ENCODE results near the gene CPTP.

DNA sequence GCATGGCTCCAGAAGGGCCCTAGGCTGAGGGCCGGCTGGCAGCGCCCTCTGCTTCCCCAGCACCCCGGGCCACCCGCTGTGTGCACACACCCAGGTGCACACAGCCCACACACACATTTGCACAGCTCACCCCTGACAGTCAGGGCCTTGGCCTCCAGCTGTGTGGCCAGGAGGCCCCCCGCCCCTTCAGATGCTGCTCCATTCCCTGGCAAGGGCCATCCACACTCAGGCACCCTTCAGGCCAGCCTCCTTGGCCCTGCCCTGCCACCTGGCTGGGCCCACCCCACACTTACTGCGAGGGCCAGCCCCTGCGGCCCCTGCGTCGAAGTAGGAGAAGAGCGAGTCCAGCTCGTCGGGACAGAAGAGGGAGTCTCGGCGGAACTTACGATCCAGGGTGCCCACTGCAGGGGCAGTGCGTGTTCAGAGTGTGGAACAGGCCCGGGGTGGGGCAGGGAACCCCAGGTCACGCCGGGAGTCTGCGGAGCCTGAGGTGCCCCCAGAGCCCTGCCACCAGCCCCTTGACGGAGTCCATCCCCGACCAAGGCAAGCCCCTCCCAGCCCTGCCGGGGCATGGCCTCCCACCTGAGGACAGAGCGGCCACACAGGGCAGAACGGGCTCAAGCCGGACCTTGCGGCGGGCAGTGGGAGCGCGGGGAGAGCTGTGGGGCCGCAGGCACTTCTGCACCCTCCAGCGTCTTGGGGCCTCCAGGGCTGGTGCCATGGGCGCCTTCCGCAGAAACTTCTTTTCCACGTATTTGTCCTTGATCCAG is 29.3 kb upstream of the CPTP start:
- TF ChIP-seq, protein P1, sequence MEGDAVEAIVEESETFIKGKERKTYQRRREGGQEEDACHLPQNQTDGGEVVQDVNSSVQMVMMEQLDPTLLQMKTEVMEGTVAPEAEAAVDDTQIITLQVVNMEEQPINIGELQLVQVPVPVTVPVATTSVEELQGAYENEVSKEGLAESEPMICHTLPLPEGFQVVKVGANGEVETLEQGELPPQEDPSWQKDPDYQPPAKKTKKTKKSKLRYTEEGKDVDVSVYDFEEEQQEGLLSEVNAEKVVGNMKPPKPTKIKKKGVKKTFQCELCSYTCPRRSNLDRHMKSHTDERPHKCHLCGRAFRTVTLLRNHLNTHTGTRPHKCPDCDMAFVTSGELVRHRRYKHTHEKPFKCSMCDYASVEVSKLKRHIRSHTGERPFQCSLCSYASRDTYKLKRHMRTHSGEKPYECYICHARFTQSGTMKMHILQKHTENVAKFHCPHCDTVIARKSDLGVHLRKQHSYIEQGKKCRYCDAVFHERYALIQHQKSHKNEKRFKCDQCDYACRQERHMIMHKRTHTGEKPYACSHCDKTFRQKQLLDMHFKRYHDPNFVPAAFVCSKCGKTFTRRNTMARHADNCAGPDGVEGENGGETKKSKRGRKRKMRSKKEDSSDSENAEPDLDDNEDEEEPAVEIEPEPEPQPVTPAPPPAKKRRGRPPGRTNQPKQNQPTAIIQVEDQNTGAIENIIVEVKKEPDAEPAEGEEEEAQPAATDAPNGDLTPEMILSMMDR (IDR thresholded peaks at IDR 0.05), result no peak
- no peak for TF ChIP-seq POLR2AphosphoS5 (IDR thresholded peaks at IDR 0.05; ENCODE audit: insufficient read depth in 1 of 2, low read depth in 1 of 2)
